Spleen (tissue), 3 donors: ENCODE data around the gene ITPR1.

Experiments used
- POLR2A ChIP-seq, 3 donors: fragments of 450-650 bp; IDR thresholded peaks; one replicate each; pipeline ENCODE4 v1.5.1; 2017; ENCODE audit warnings: antibody characterized with exemption in 3 of 3, mild to moderate bottlenecking in 1 of 3
- POLR2AphosphoS5 ChIP-seq, 3 donors: sonication (generic); formaldehyde crosslinking; IDR thresholded peaks; one replicate each; pipeline ENCODE4 v1.5.1; 2017; ENCODE audit warnings: antibody characterized with exemption in 3 of 3

GRCh38 chr3:4534906-4535305 lies 41.8 kb downstream of the ITPR1 start:
- TF ChIP-seq POLR2A (IDR thresholded peaks at IDR 0.05): no peak
- TF ChIP-seq POLR2AphosphoS5 (IDR thresholded peaks at IDR 0.05): no peak
